Activated naive CD8-positive, alpha-beta T cell treated with anti-CD3 and anti-CD28 coated beads, Interleukin-2, amount 50 U/mL, for 24 hours (primary cell): ENCODE results near the gene ABHD17B.

Experiments
- ATAC-seq: fragments of 150-1000 bp; cut with Tn5 transposase; one replicate; pipeline ENCODE4 v1.10.0; 2021
- DNase-seq: peaks from one replicate; pipeline ENCODE4 v3.0.0; 2021
- H3K27ac Mint-ChIP-seq: one replicate; pipeline ENCODE4 v1.8.0; 2021; ENCODE audit warnings: mild to moderate bottlenecking, mixed read lengths
- H3K27me3 Mint-ChIP-seq: one replicate; pipeline ENCODE4 v1.8.0; 2021; ENCODE audit warnings: mixed read lengths
- H3K36me3 Mint-ChIP-seq: one replicate; pipeline ENCODE4 v1.8.0; 2021; ENCODE audit warnings: low read depth, mixed read lengths
- H3K4me1 Mint-ChIP-seq: one replicate; pipeline ENCODE4 v1.8.0; 2021; ENCODE audit warnings: mixed read lengths
- H3K4me3 Mint-ChIP-seq: one replicate; pipeline ENCODE4 v1.8.0; 2021; ENCODE audit warnings: mild to moderate bottlenecking, moderate library complexity, mixed read lengths
- H3K9me3 Mint-ChIP-seq: one replicate; pipeline ENCODE4 v1.8.0; 2021; ENCODE audit warnings: mixed read lengths

Gene ABHD17B

DNA sequence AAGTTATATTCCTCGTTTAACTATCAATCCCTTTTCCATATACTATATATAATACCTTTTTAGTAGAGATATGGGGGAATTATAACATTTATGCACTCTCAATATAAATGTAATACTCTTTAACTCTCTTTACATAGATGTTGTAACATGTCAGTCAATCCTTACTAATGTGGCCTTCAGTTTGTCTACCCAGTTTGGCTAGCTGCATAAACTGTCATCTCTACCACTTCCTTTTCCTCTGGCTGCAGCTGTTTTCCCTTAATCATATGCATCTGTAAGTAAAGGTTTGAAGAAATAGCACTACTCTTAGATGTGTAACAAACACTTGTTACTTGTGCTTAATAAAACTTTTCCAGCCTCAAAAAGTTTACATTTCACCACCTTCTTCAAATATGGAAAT, 13.4 kb downstream of the ABHD17B start:
- peak overlapping the region; percentile 53 for H3K27ac Mint-ChIP-seq
- H3K36me3 Mint-ChIP-seq: peaks cover 8% of the 10 kb centered on the region
- H3K9me3 Mint-ChIP-seq: no peaks in the 10 kb centered on the region
- peak overlapping the region; percentile 14 for H3K4me3 Mint-ChIP-seq
- DNase-seq (no peak), ATAC-seq (peak; percentile 72)
- H3K27me3 Mint-ChIP-seq: no peaks in the 10 kb centered on the region
- peaks cover 78% of the 10 kb centered on the region for H3K4me1 Mint-ChIP-seq

DNA sequence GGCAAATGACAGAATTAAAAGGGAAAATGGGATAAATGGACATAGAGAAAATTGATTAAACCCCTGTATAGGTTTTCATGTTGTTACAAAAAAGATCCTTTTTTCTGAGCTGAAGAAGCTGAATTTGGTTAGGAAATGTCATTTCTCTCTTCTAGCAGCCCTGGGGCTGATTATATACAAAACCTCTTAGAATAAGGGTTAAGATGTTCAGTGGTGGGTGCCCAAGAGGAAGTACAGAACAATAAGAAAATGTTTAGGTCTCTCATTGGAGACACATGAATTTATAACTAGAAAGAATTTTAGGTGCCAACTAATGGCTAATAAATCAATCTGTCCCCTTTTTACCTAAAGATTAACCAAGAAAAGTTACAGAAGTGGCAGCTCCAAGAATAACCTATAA, 14.2 kb downstream of the ABHD17B start:
- Mint-ChIP-seq H3K27ac (peak overlapping the region; percentile 52), H3K9me3 (no peaks in the 10 kb centered on the region), H3K4me1 (peaks cover 72% of the 10 kb centered on the region), H3K36me3 (peaks cover 8% of the 10 kb centered on the region), H3K4me3 (no peak overlapping the region), H3K27me3 (no peaks in the 10 kb centered on the region)
- ATAC-seq: no peak
- no peak for DNase-seq

DNA sequence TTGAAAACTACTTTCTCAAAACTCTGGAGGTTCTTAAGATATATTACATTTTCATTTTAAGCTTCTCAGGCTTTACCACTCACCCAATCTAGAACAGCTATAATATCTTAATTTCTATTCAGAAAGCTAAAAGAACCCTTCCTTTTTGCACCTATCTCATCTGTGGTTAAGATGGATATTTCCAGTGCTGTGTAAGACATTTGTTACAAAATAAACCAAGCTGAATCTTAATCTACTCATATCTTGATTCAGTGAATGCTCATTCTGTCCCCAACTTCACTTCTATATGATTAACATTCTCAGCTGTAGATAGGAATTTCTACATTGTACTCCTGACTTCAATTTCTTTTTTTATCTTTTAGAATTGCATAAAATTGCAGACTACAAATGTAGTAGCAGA, 15.0 kb downstream of the ABHD17B start:
- H3K4me3 Mint-ChIP-seq: no peak overlapping the region
- peaks cover 69% of the 10 kb centered on the region for H3K4me1 Mint-ChIP-seq
- ATAC-seq: no peak
- no peaks in the 10 kb centered on the region for H3K27me3 Mint-ChIP-seq
- no peak for DNase-seq
- H3K36me3 Mint-ChIP-seq: peaks cover 8% of the 10 kb centered on the region
- H3K9me3 Mint-ChIP-seq: no peaks in the 10 kb centered on the region
- H3K27ac Mint-ChIP-seq: peak overlapping the region; percentile 11

DNA sequence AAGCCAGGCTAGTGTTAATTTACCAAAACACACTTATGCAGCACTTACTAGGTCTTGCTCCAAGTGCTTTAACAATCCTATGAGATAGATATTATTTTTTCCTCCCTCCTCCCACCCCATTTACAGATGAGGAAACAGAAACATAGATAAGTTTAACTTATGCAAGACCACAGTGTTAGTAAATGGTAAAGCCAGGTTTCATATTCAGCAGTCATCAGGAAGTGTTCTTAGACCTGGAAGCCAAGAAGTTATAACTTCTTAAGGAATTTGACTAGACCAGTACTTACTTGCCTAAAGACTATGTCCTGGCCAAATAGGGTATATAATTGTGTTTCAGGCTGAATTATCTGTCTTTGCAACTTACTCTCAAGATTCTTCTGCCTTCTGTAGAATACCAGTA, 15.9 kb downstream of the ABHD17B start:
- Mint-ChIP-seq H3K9me3 (no peaks in the 10 kb centered on the region), H3K27me3 (no peaks in the 10 kb centered on the region), H3K4me1 (peaks cover 66% of the 10 kb centered on the region), H3K27ac (no peak overlapping the region), H3K36me3 (peaks cover 8% of the 10 kb centered on the region), H3K4me3 (no peak overlapping the region)
- DNase-seq (no peak), ATAC-seq (peak; percentile 48)

DNA sequence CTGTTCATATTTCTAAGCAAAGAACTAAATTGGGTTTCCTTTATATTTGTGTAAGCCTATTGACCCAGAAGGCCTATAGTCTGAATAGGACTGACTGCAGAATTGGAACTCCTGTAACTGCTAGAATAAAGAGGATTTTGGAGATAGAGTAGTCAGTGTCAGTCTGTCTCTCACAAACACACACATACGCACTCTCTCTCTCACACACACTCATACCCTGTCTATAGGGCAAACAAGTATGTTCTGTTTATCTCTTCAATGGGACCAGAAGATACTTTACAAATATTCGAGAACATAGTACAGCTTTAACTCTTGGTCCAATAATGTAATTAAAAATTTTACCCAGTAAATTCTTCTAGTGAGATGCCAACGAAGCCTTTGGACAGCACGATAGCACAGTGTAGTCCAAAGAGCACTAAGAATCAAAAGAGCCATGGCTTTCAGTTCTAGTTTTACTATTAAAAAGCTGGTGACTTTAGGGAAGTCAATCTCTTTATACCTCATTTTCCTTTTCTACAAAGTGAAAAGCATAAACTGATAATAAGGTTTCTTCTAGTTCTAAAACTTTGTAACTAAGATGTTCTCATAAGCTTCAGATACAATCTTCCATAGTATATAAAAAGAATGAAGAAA, 19.3 kb downstream of the ABHD17B start:
- no peak overlapping the region for H3K27ac Mint-ChIP-seq
- no peaks in the 10 kb centered on the region for H3K27me3 Mint-ChIP-seq
- H3K9me3 Mint-ChIP-seq: no peaks in the 10 kb centered on the region
- peaks cover 53% of the 10 kb centered on the region for H3K4me1 Mint-ChIP-seq
- H3K4me3 Mint-ChIP-seq: no peak overlapping the region
- ATAC-seq (no peak), DNase-seq (no peak)
- peaks cover 6% of the 10 kb centered on the region for H3K36me3 Mint-ChIP-seq

DNA sequence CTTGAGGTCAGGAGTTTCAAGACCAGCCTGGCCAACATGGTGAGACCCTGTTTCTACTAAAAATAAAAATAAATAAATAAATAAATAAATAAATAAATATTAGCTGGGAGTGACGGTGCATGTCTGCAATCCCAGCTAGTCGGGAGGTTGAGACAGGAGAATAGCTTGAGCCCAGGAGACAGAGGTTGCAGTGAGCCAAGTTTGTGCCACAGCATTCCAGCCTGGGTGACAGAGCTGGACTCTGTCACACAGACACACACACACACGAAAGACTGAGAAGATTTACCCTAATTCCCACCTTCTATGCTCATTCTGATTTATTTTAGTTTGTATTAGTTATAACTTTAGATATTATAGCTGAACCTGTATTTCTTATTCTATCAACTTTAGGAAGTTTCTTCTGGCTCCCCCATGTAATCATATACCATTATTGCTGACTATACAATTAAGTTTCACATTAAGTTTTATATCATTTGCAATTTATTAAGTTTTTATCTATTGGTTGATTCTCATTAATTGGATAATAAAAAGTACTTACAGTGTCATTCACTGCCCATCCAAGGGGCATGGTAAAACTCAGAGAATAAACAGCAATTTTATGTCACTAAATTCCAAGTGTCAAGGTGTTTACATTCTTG, 20.8 kb downstream of the ABHD17B start:
- no peaks in the 10 kb centered on the region for H3K9me3 Mint-ChIP-seq
- ATAC-seq: no peak
- DNase-seq: no peak
- no peaks in the 10 kb centered on the region for H3K27me3 Mint-ChIP-seq
- H3K4me3 Mint-ChIP-seq: no peak overlapping the region
- H3K36me3 Mint-ChIP-seq: peaks cover 6% of the 10 kb centered on the region
- H3K4me1 Mint-ChIP-seq: peaks cover 52% of the 10 kb centered on the region
- H3K27ac Mint-ChIP-seq: no peak overlapping the region

DNA sequence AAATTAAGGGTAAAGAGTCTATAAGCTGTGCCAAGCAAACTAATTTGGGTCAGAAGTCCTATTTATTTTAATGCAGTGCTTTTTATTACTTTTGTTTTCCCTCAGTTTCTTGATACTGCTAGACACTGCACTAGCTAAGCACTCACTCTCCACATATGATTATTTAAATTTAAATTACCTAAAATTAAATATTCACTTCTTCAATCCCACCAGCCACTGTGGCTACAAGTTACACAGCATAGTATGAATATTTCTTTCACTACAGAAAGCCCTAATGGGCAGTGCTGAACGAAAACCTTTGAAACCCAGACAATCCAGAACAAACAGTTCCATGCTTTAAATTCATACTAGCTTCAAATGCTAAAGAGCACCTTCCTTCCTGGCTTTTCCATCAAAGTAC, 23.6 kb downstream of the ABHD17B start:
- no peak for DNase-seq
- Mint-ChIP-seq H3K27ac (peak overlapping the region; percentile 58), H3K4me3 (no peak overlapping the region), H3K36me3 (peaks cover 18% of the 10 kb centered on the region), H3K27me3 (no peaks in the 10 kb centered on the region), H3K4me1 (peaks cover 44% of the 10 kb centered on the region), H3K9me3 (peaks cover 17% of the 10 kb centered on the region)
- no peak for ATAC-seq

DNA sequence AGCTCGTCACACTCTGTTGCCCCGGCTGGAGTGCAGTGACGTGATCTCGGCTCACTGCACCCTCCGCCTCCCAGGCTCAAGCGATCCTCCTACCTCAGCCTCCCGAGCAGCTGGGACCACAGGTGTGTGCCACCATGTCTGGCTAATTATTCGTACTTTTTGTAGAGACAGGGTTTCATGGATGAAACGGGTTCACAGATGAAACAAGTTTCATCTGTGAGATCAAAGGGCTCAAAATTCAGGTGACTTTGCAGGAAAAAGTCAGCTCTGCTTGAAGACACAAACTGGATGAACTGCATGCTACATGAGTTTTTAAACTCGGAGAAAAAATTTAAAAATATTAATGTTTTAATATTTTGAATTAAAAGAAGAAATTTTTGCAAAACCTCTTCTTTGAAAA, 24.5 kb downstream of the ABHD17B start:
- ATAC-seq (no peak), DNase-seq (no peak)
- H3K36me3 Mint-ChIP-seq: peaks cover 23% of the 10 kb centered on the region
- H3K9me3 Mint-ChIP-seq: peaks cover 21% of the 10 kb centered on the region
- no peak overlapping the region for H3K4me3 Mint-ChIP-seq
- H3K4me1 Mint-ChIP-seq: peaks cover 41% of the 10 kb centered on the region
- no peaks in the 10 kb centered on the region for H3K27me3 Mint-ChIP-seq
- H3K27ac Mint-ChIP-seq: no peak overlapping the region

DNA sequence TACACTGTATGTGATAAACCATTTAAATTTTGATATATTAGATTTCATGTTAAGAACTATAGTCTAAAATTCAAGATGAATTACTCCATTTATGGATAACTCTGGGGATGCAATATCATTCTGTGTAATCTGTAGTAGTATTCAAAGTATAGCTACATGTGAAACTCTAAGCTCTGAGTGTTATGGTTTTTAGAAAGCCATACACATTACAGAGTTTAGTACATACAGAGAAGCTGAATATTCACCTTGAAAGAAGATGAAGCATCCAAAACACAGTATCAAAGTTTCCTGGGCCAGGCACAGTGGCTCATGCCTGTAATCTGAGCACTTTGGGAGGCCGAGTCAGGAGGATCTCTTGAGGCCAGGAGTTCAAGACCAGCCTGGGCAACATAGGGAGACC, 25.0 kb downstream of the ABHD17B start:
- no peak overlapping the region for H3K4me3 Mint-ChIP-seq
- no peak for DNase-seq
- peaks cover 24% of the 10 kb centered on the region for H3K9me3 Mint-ChIP-seq
- H3K36me3 Mint-ChIP-seq: peaks cover 28% of the 10 kb centered on the region
- peak; percentile 40 for ATAC-seq
- H3K27ac Mint-ChIP-seq: no peak overlapping the region
- no peaks in the 10 kb centered on the region for H3K27me3 Mint-ChIP-seq
- H3K4me1 Mint-ChIP-seq: peaks cover 40% of the 10 kb centered on the region

DNA sequence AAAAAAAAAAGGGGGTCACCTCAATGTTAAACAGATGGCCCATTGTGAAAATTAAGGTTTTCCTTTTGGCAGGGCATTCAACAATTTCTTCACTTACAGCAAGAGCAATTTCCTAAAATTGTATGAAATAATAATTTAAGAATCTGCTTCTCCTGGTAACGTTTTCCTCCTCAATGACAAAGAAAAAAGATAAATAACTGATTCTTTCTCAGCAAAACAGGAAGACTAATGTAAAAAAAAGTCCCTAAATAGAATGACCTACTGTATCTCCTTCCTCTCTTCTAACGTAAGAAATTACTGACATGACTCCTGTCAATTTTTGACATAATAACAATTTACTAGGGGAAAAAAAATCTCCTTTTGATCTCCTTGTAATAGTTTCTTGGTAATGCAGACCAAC, 25.5 kb downstream of the ABHD17B start:
- no peak overlapping the region for H3K4me3 Mint-ChIP-seq
- H3K27ac Mint-ChIP-seq: no peak overlapping the region

DNA sequence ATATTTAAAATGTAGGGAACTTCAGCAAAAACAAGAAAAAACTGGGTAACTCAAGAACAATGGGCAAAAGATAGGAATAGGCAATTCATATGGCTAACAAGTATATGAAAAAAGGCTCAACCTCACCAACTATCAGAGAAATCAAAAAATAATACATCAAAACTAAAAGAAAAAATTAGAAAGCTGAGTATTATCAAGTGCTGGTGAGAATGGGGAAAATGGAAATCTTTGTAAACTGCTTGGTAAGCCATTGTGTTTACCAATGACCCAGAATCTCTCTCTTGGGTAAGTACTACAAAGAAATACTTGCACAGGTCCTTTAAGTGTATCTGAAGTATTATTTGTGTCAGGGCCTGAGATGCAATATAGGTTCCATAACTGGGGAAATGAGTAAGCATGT, 27.0 kb downstream of the ABHD17B start:
- no peaks in the 10 kb centered on the region for H3K27me3 Mint-ChIP-seq
- peaks cover 36% of the 10 kb centered on the region for H3K4me1 Mint-ChIP-seq
- DNase-seq (no peak), ATAC-seq (no peak)
- no peak overlapping the region for H3K4me3 Mint-ChIP-seq
- H3K27ac Mint-ChIP-seq: no peak overlapping the region
- peaks cover 42% of the 10 kb centered on the region for H3K36me3 Mint-ChIP-seq
- H3K9me3 Mint-ChIP-seq: peaks cover 39% of the 10 kb centered on the region

More for the DNA sequence above, 25.5 kb downstream of the ABHD17B start:
- no peak for ATAC-seq
- peaks cover 27% of the 10 kb centered on the region for H3K9me3 Mint-ChIP-seq
- H3K36me3 Mint-ChIP-seq: peaks cover 31% of the 10 kb centered on the region
- no peaks in the 10 kb centered on the region for H3K27me3 Mint-ChIP-seq
- peaks cover 42% of the 10 kb centered on the region for H3K4me1 Mint-ChIP-seq
- no peak for DNase-seq

DNA sequence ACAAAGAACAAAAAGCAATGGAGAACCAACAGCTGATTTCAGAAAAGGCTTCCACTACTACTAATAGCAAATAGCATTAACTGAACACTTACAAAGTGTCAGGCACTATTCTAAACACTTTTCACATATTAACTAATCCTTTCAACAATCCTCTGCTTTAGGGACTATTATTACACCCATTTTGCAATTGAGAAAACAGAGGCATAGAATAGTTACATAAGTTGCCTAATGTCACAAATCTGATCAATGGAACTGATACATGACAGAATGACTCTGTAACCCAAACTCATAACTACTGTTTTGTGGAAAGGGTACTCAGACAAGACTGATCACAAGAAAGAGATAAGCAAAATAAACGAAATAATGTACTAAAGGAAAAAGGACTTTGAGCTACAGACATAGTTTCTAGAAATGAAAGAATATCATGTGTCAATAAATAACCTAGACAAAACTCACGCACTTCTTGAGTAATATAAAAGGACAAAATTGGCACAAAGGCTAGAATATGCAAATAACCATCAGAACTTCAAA, 31.3 kb downstream of the ABHD17B start:
- peaks cover 46% of the 10 kb centered on the region for H3K9me3 Mint-ChIP-seq
- H3K27ac Mint-ChIP-seq: no peak overlapping the region
- H3K36me3 Mint-ChIP-seq: peaks cover 52% of the 10 kb centered on the region

DNA sequence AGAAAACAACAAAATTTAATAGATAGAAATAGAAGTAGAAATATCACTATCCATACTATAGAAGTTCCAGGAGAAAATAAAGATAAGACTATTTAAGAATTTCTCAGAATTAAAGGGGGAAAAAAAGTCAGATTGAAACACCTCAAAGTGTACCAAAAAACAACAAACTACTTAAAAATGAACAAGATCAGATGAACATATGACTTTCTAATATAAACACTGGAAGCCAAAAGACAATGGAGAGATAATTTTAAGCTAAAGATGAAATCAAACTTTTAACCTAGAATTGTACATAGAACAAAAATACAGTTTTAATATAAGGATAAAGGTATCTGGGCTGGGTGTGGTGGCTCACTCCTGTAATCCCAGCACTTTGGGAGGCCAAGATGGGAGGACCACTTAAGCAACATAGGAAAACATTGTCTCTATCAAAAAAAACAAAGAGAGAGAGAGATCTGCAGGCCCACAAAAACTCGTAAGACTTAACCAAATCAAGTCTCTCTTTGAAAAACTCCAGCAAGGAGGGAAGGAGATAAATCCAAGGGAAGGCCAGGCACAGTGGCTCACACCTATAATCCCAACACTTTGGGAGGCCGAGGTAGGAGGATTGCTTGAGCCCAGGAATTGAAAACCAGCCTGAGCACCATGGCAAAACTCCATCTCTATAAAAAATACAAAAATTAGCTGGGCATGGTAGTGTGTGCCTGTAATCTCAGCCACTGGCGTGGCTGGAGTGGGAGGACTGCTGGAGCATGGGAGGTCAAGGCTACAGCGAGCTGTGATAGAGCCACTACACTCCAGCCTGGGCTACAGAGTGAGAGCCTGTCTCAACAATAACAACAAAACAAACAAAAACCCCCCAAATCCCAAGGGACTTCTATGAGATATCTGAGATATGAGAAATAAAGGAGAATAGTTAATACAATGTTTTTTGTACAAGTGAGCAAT, 32.4 kb downstream of the ABHD17B start:
- Mint-ChIP-seq H3K4me1 (peaks cover 17% of the 10 kb centered on the region), H3K27ac (no peak overlapping the region), H3K36me3 (peaks cover 46% of the 10 kb centered on the region), H3K4me3 (no peak overlapping the region), H3K27me3 (no peaks in the 10 kb centered on the region), H3K9me3 (peaks cover 36% of the 10 kb centered on the region)
- DNase-seq (no peak), ATAC-seq (no peak)

More for the DNA sequence above, 31.3 kb downstream of the ABHD17B start:
- no peaks in the 10 kb centered on the region for H3K27me3 Mint-ChIP-seq
- DNase-seq (no peak), ATAC-seq (no peak)
- H3K4me3 Mint-ChIP-seq: no peak overlapping the region
- peaks cover 14% of the 10 kb centered on the region for H3K4me1 Mint-ChIP-seq

DNA sequence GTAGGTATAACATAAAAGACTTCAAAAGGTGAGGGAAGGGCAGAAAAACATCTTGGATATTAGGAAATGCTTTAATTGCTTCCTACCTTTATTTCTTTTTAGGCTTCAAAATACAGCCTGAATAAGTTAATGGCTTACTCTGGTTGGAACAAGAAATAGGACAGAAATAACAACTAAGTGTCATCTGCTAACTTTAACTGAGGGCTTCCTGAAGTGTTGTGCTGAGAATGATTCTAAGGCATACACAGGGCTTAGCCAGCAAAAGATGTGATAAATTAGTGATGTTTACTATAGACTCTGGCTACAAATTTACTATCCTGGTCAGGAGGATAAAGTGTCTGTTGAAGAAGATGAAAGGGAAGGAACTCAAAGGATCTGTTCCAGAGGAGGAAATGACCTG, 34.2 kb downstream of the ABHD17B start:
- H3K27me3 Mint-ChIP-seq: no peaks in the 10 kb centered on the region

More for the DNA sequence above, 34.2 kb downstream of the ABHD17B start:
- Mint-ChIP-seq H3K36me3 (peaks cover 35% of the 10 kb centered on the region), H3K9me3 (peaks cover 29% of the 10 kb centered on the region), H3K4me1 (peaks cover 18% of the 10 kb centered on the region), H3K27ac (no peak overlapping the region), H3K4me3 (no peak overlapping the region)
- no peak for DNase-seq
- ATAC-seq: no peak
